Right lobe of liver (tissue), 6 donors: Measurements from ENCODE around the gene PPM1L. TPM values are rescaled to one million over a fixed set of nuclear protein-coding genes. Genes with fewer than 3 reads are reported as not detected.
A peak's percentile ranks its signal among the peaks of the same experiment; 100 is the strongest.

ENCODE experiments used
- ATAC-seq, 4 donors: fragments of 200-7000 bp; cut with Tn5 transposase; one replicate each; pipeline ENCODE4 v1.9.1; 2020; ENCODE audit warnings: mild to moderate bottlenecking in 4 of 4, moderate library complexity in 4 of 4
- DNase-seq, 3 donors: peaks; one replicate each; pipeline ENCODE4 v3.0.0-alpha.2; 2020
- H3K27ac ChIP-seq, 3 donors: fragments of 200-600 bp; one replicate each; pipeline ENCODE4 v1.8.0; 2022
- H3K27me3 ChIP-seq, 2 donors: fragments of 200-600 bp; one replicate each; pipeline ENCODE4 v1.8.0; 2022
- H3K36me3 ChIP-seq, 4 donors: fragments of 200-600 bp; sonication (generic) in 1 of 4; one replicate each; pipeline versions ENCODE4 v1.5.1 to v1.8.0; 2017 to 2022; ENCODE audit warnings: control low read depth in 1 of 4
- H3K4me1 ChIP-seq, 4 donors: fragments of 200-600 bp; sonication (generic) in 1 of 4; one replicate each; pipeline versions ENCODE4 v1.5.1 to v1.8.0; 2017 to 2022; ENCODE audit warnings: control low read depth in 1 of 4
- H3K4me3 ChIP-seq, 3 donors: fragments of 200-600 bp; one replicate each; pipeline ENCODE4 v1.8.0; 2022
- H3K9me3 ChIP-seq, 4 donors: fragments of 200-600 bp; sonication (generic) in 1 of 4; one replicate each; pipeline versions ENCODE4 v1.5.1 to v1.8.0; 2017 to 2022; ENCODE audit warnings: control low read depth in 1 of 4
- POLR2A ChIP-seq: fragments of 450-650 bp; IDR thresholded peaks from one replicate; pipeline ENCODE4 v1.6.1; 2017; ENCODE audit warnings: antibody characterized with exemption, mild to moderate bottlenecking
- WGBS: methylation state at CpG from one replicate; pipeline ENCODE4 v1.1.6; 2018; ENCODE audit warnings: low coverage, low lambda C conversion rate; ENCODE audit not compliant: insufficient coverage; ENCODE audit errors: missing lambda C conversion rate; 5-methylcytosine and 5-hydroxymethylcytosine counted together
- intact Hi-C, 2 donors: fragments of 100-400 bp; cut with DNase I; formaldehyde crosslinking; loops; one replicate each; pipeline versions ENCODE4 v1.11.2 to v1.14.1; 2022
- total RNA-seq, 6 experiments: library from RNA; depleted of rRNA in 2 of 6; stranded (reverse); fragments of >200 nt in 2 of 6; fragmentation: NEBNext Ultra II Directional in 3 of 6; extraction: Animal tissue kit (Norgen Biotek cat#: 25700) in 3 of 6; gene quantifications; one replicate each; pipeline versions ENCODE4 v1.1.0 to v1.2.4, GENCODE V29; 2016 to 2023
- TF ChIP-seq, protein P1 (sequence below), 4 donors: fragments of 200-600 bp in 3 of 4; fragments of 450-650 bp in 1 of 4; IDR thresholded peaks; one replicate each; pipeline versions ENCODE4 v1.5.1 to v1.8.0; 2016 to 2022; ENCODE audit warnings: antibody characterized with exemption in 4 of 4, mild to moderate bottlenecking in 2 of 4
- donor health status: DM: no; HTN: yes; CAD: no.
- donor health status: DM: no; HTN: no; CAD: no.
- donor health status: DM: no; HTN: no; CAD: no.
- donor health status: DM: no; HTN: yes; CAD: no.
- donor health status: DM: no; HTN: yes; CAD: no.

Gene PPM1L
- total RNA-seq, 6 experiments from 2014 or later: 6.9 to 25.4 (median 14.7) TPM

DNA sequence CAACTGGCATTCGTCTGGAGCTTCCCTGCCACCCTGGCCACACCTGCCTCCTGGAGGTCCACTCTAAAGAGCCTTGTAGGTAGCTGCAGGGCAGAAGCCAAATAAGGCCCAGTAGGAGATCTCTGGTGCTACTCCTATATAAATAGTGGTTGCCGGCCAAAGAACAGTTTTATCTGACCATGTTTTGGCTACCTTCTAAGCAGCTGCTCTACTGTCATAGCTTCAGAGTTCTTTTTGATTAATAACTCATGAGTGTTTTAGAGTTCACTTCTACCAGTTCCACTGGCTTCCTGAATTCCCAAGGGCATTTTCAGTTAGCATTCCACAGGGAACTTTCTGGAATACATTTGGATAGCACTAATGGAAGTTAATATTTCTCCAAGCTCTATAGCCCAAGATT is 194.5 kb downstream of the PPM1L start:
- H3K27ac ChIP-seq: peak overlapping the region in 1 of 3 donors; percentile 14
- WGBS: 13% methylated on average over 1 of the region's 2 CpGs
- DNase-seq (no peak), ATAC-seq (peak; percentile 20 to 28 (median 26))
- no peaks in the 10 kb centered on the region for H3K36me3 ChIP-seq
- no peaks in the 10 kb centered on the region for H3K27me3 ChIP-seq
- TF ChIP-seq, protein P1, sequence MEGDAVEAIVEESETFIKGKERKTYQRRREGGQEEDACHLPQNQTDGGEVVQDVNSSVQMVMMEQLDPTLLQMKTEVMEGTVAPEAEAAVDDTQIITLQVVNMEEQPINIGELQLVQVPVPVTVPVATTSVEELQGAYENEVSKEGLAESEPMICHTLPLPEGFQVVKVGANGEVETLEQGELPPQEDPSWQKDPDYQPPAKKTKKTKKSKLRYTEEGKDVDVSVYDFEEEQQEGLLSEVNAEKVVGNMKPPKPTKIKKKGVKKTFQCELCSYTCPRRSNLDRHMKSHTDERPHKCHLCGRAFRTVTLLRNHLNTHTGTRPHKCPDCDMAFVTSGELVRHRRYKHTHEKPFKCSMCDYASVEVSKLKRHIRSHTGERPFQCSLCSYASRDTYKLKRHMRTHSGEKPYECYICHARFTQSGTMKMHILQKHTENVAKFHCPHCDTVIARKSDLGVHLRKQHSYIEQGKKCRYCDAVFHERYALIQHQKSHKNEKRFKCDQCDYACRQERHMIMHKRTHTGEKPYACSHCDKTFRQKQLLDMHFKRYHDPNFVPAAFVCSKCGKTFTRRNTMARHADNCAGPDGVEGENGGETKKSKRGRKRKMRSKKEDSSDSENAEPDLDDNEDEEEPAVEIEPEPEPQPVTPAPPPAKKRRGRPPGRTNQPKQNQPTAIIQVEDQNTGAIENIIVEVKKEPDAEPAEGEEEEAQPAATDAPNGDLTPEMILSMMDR (IDR thresholded peaks at IDR 0.05): no peak
- TF ChIP-seq POLR2A: no peak
- H3K4me3 ChIP-seq: no peak overlapping the region
- intact Hi-C loops: no loop called here
- peaks cover 0 to 7% (median 0%) of the 10 kb centered on the region in 4 donors for H3K4me1 ChIP-seq
- H3K9me3 ChIP-seq: no peaks in the 10 kb centered on the region

DNA sequence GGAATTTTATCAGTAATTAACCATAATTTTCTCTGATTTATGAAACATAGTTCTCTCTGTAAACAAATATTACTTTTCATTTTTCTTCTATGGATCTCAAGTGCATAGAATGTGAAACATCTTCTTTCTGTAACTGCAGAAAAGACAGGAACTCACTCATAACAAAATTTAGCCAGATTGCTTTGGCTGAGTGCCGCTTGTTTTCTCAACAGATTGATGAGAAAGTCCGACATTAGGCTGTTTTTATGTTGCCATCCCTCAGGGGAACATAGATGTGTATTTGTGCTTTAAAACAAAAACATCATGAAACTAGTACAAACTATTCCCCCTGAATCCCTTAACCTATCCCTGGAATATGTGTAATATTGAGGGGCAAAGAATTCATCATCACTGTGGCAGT is 194.9 kb downstream of the PPM1L start:
- Histone ChIP-seq H3K27me3 (no peaks in the 10 kb centered on the region), H3K4me1 (peaks cover 0 to 7% (median 0%) of the 10 kb centered on the region in 4 donors), H3K9me3 (no peaks in the 10 kb centered on the region), H3K36me3 (no peaks in the 10 kb centered on the region), H3K27ac (peak overlapping the region in 1 of 3 donors; percentile 14), H3K4me3 (no peak overlapping the region)
- TF ChIP-seq, protein P1 (IDR thresholded peaks at IDR 0.05): no peak
- no peak for TF ChIP-seq POLR2A
- intact Hi-C loops: no loop called here
- DNase-seq (no peak), ATAC-seq (no peak)
- WGBS: 35% methylated on average over 2 of the region's 2 CpGs

DNA sequence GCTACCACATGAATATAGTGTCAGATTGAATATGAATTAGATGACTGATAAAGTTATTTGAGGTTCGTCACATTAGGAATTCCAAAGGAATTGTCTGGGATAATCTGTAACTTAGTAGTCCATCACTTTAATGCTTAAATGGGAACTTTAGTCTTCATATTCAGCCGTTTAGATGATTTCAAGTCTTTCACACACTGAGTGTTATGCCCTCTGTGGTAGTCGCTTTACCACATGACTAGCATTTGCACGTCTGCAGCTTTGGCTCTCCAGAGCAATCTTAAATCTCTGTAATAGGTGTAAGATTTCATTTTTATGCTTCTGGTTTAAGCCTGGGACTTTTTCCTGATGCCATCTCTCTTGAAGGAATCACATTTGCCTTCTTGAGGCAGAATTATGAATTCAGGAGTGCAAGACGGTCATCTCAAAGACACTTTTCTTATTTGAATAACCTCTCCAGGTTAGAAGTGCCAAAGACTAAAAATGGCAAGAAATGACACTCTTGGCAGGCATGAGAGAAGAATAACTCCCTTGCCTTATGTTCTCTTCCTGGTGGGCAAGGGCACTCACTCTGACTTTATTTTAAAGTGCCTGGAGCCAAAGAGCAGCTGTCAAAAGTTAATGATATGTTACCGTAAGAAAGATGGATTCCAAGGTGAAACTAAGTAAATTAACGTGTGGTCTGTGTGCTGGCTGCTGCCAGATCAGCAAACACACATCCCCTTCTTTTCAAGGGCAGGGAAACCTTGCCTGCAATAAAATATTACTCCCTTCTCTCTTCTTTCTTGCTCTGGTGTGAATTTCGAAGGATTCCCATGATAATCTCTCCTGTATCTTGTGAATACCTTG is 195.8 kb downstream of the PPM1L start:
- DNase-seq (no peak), ATAC-seq (no peak)
- Histone ChIP-seq H3K4me1 (peaks cover 0 to 7% (median 0%) of the 10 kb centered on the region in 4 donors), H3K27me3 (no peaks in the 10 kb centered on the region), H3K4me3 (no peak overlapping the region), H3K27ac (no peak overlapping the region), H3K36me3 (no peaks in the 10 kb centered on the region), H3K9me3 (no peaks in the 10 kb centered on the region)
- 67% methylated on average over 8 of the region's 8 CpGs for WGBS
- no peak for TF ChIP-seq POLR2A
- TF ChIP-seq, protein P1 (IDR thresholded peaks at IDR 0.05): no peak
- intact Hi-C loops: no loop called here

DNA sequence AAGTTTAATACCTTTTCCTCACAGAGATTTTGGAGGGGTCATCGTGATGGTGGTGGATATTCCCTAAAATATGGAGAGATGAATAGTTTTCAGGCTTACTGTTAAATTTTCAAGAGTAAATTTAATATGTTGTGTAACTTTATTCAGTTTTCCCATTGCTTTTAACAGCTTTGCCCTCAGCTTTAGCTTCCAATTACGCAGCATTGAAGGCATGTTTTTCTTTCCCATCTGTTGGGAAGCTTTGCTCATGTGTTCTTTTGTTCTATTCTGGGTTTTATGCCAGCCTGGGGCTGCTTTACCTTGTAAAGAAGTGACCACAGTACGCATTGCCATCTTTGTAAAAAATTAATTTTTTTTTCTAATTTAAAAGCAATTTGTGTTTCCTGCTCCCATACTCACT is 197.7 kb downstream of the PPM1L start:
- no peaks in the 10 kb centered on the region for H3K36me3 ChIP-seq
- no peak overlapping the region for H3K4me3 ChIP-seq
- DNase-seq (no peak), ATAC-seq (no peak)
- no peaks in the 10 kb centered on the region for H3K27me3 ChIP-seq
- TF ChIP-seq POLR2A: no peak
- TF ChIP-seq, protein P1 (IDR thresholded peaks at IDR 0.05): no peak
- WGBS: 95% methylated on average over 3 of the region's 3 CpGs
- no peak overlapping the region for H3K27ac ChIP-seq
- intact Hi-C loops: no loop called here
- H3K4me1 ChIP-seq: peaks cover 0 to 5% (median 0%) of the 10 kb centered on the region in 4 donors
- H3K9me3 ChIP-seq: no peaks in the 10 kb centered on the region
